Measurements from ENCODE around the gene CALML5.

The CALML5 gene

GRCh38 chr10:5515948-5516761, 16.8 kb upstream of the CALML5 start:
- TF ChIP-seq CTCF (IDR thresholded peaks at IDR 0.05; ENCODE audit: low read depth, low read length, missing control alignments): no peak
- no peak overlapping the region for H3K27ac ChIP-seq
- in situ Hi-C loops (cut with HindIII; ENCODE audit: low pct_ligation_motif_present, low sequenced_read_pairs): no loop called here
- H3K4me3 ChIP-seq (ENCODE audit: low read depth, low read length): no peak overlapping the region
- DNase-seq: no peak
- H3K27me3 ChIP-seq (replicated peaks): peaks cover 2% of the 10 kb centered on the region
- H3K36me3 ChIP-seq (replicated peaks): no peaks in the 10 kb centered on the region

- no peaks in the 10 kb centered on the region for H3K36me3 ChIP-seq (replicated peaks)
- no peak overlapping the region for H3K4me3 ChIP-seq (ENCODE audit: low read depth, low read length)
- no peak overlapping the region for H3K27ac ChIP-seq
- no peak for TF ChIP-seq CTCF (IDR thresholded peaks at IDR 0.05; ENCODE audit: low read depth, low read length, missing control alignments)
- in situ Hi-C loops (cut with HindIII; ENCODE audit: low pct_ligation_motif_present, low sequenced_read_pairs): no loop called here
- DNase-seq: no peak
- peaks cover 2% of the 10 kb centered on the region for H3K27me3 ChIP-seq (replicated peaks)
Observed at GRCh38 chr10:5514226-5514850, 15.0 kb upstream of the CALML5 start.

GRCh38 chr10:5512881-5513612, 13.7 kb upstream of the CALML5 start:
- Histone ChIP-seq H3K27ac (no peak overlapping the region), H3K27me3 (replicated peaks) (peaks cover 2% of the 10 kb centered on the region), H3K4me3 (ENCODE audit: low read depth, low read length) (no peak overlapping the region), H3K36me3 (replicated peaks) (no peaks in the 10 kb centered on the region)
- in situ Hi-C loops (cut with HindIII; ENCODE audit: low pct_ligation_motif_present, low sequenced_read_pairs): no loop called here
- no peak for DNase-seq
- TF ChIP-seq CTCF (IDR thresholded peaks at IDR 0.05; ENCODE audit: low read depth, low read length, missing control alignments): no peak

GRCh38 chr10:5512331-5512730, 13.0 kb upstream of the CALML5 start:
- no peak overlapping the region for H3K4me3 ChIP-seq (ENCODE audit: low read depth, low read length)
- H3K27me3 ChIP-seq (replicated peaks): peaks cover 2% of the 10 kb centered on the region
- no peaks in the 10 kb centered on the region for H3K36me3 ChIP-seq (replicated peaks)
- in situ Hi-C loops (cut with HindIII; ENCODE audit: low pct_ligation_motif_present, low sequenced_read_pairs): no loop called here
- no peak for TF ChIP-seq CTCF (IDR thresholded peaks at IDR 0.05; ENCODE audit: low read depth, low read length, missing control alignments)
- DNase-seq: no peak
- H3K27ac ChIP-seq: no peak overlapping the region

DNA sequence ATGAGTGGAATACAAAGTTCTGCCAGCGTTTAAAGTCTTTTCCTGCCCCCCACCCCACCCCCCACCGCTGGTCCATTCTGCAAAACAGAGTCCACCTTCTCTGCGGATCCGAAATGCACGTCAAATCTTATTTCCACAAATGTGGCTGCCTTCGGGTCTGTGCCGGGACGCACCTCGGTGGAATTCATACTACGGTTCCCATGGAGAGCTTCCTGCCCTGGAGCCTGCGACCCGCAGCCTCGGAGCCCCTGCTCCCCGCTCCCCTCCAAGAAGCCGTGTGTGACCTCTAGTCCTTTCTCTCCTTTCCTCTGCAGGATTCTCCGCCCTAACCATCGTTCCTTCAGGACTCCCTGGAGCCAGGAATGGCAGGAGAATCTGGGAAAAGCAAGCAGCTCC, 12.5 kb upstream of the CALML5 start:
- TF ChIP-seq CTCF (IDR thresholded peaks at IDR 0.05; ENCODE audit: low read depth, low read length, missing control alignments): no peak
- Histone ChIP-seq H3K27me3 (replicated peaks) (peaks cover 2% of the 10 kb centered on the region), H3K4me3 (ENCODE audit: low read depth, low read length) (no peak overlapping the region), H3K27ac (no peak overlapping the region), H3K36me3 (replicated peaks) (no peaks in the 10 kb centered on the region)
- in situ Hi-C loops (cut with HindIII; ENCODE audit: low pct_ligation_motif_present, low sequenced_read_pairs): no loop called here
- no peak for DNase-seq

Data from brain microvascular endothelial cell (primary cell).